ENCODE data around the gene PMEPA1.

- no peak for TF ChIP-seq CTCF (IDR thresholded peaks at IDR 0.05; ENCODE audit: insufficient read depth, low read depth, low read length)
- no peak for TF ChIP-seq EZH2 (IDR thresholded peaks at IDR 0.05; ENCODE audit: insufficient read depth, low read length)
Measured at GRCh38 chr20:57618091-57618763, 91.6 kb downstream of the PMEPA1 start.
